Activated T-helper 17 cell treated with anti-CD3 and anti-CD28 coated beads, Interleukin-2, amount 50 U/mL, for 72 hours (primary cell): Measurements from ENCODE around the gene ARFGEF2. TPM values are rescaled to one million over a fixed set of nuclear protein-coding genes. Genes with fewer than 3 reads are reported as not detected.
"Not testable (repeated sequence)": the region's sequence is repeated elsewhere in the genome, so short reads cannot be mapped to it uniquely, and the experiment has no call there.

Experiments
- ATAC-seq: fragments of 150-1000 bp; cut with Tn5 transposase; replicated peaks from 2 replicates; pipeline ENCODE4 v1.10.0; 2021; ENCODE audit warnings: mild to moderate bottlenecking, moderate library complexity
- H3K27ac Mint-ChIP-seq: one replicate; pipeline ENCODE4 v1.8.0; 2022; ENCODE audit warnings: mixed read lengths
- H3K27me3 Mint-ChIP-seq: one replicate; pipeline ENCODE4 v1.8.0; 2022; ENCODE audit warnings: mixed read lengths
- H3K36me3 Mint-ChIP-seq: one replicate; pipeline ENCODE4 v1.8.0; 2022; ENCODE audit warnings: low read depth, mild to moderate bottlenecking, mixed read lengths
- H3K4me1 Mint-ChIP-seq: one replicate; pipeline ENCODE4 v1.8.0; 2022; ENCODE audit warnings: mixed read lengths
- H3K4me3 Mint-ChIP-seq: one replicate; pipeline ENCODE4 v1.8.0; 2022; ENCODE audit warnings: mild to moderate bottlenecking, mixed read lengths
- H3K9me3 Mint-ChIP-seq: one replicate; pipeline ENCODE4 v1.8.0; 2022; ENCODE audit warnings: mixed read lengths
- total RNA-seq, 2 donors: library from RNA; stranded (reverse); gene quantifications; one replicate each; pipeline ENCODE4 v1.2.3, GENCODE V29; 2022

The ARFGEF2 gene
- total RNA-seq, 2 donors from 2014 or later = 22.9 to 32.0 TPM

DNA sequence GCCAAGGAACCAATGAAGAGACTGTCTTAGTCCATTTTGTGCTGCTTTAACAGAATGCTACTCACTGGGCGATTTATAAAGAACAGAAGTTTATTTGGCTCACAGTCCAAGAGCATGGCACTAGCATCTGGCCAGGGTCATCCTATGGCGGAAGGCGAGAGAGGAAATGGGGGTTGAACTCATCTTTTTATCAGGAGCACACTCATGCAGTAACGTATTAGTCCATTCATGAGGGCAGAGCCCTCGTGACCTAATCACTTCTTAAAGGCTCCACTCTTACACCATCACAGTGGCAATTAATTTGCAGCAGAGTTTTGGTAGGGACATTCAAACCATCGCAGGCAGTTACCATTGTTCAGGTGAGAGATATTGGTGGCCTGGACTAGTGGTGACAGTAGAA is 8.5 kb downstream of the ARFGEF2 start:
- Mint-ChIP-seq H3K9me3 (no peaks in the 10 kb centered on the region), H3K27me3 (no peaks in the 10 kb centered on the region), H3K36me3 (no peaks in the 10 kb centered on the region), H3K27ac (no peak overlapping the region), H3K4me3 (no peak overlapping the region), H3K4me1 (peaks cover 15% of the 10 kb centered on the region)
- ATAC-seq = no peak

DNA sequence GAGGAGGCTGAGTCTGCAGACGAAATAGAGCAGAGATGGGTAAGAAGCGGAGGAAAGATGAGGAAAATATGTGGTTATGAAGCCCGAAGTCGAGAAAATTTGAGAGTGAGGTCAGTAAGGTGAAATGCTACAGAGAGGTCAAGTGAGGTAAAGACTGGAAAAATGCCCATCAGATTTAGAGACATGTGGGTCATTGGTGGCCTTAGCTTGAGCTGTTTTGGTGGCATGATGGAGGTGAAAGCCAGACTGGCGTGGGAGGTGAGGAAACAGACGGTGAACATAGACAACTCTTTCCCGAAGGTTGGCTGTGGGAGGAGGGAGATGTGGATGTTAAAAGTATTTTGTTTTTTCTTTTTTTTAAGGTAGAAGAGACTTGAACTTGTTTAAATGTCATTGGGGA is 9.4 kb downstream of the ARFGEF2 start:
- Mint-ChIP-seq H3K27ac (no peak overlapping the region), H3K4me3 (no peak overlapping the region), H3K9me3 (no peaks in the 10 kb centered on the region), H3K4me1 (peaks cover 14% of the 10 kb centered on the region), H3K27me3 (no peaks in the 10 kb centered on the region), H3K36me3 (no peaks in the 10 kb centered on the region)
- no peak for ATAC-seq

DNA sequence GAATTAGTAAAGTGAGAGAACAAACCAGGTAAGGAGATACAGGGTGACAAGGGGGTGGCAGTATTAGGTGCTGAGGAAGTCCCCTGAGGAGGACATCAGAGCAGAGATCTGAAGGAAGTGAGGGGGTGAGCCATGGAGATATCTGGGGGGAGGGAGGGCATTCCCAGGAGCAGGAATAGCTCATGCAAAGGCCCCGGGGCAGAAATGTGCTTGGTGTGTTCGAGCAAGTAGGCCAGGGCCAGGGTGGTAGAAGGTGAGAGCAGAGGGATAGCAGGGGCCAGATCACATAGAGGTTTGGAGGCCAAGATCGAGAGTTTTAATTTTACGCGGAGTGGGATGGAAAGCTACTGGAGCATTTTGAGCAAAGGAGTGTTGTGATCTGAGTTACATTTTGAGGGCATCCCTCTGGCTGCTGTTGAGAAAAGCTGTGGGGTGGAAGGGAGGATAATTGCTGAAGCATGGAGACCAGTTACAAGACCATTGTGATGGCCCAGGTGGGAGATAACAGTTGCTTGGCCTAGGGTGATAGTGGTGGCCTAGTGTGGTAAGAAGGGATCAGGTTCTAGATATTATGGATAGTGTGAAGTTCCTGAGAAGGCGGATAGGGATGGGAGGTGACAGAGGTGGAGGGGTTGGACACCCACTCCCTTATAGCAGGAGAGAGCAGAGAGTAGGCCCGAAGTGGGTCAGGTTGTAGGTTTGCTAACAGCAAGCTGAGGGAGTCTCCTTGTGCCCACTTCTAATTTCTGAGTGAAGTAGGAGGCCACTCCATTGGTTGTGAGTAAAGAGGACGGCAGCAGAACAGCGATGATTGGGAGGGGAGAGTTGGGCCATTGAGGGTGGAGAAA is 10.2 kb downstream of the ARFGEF2 start:
- H3K27ac Mint-ChIP-seq = no peak overlapping the region
- H3K27me3 Mint-ChIP-seq = no peaks in the 10 kb centered on the region
- H3K9me3 Mint-ChIP-seq = no peaks in the 10 kb centered on the region
- ATAC-seq = no peak
- peaks cover 8% of the 10 kb centered on the region for H3K4me1 Mint-ChIP-seq
- H3K36me3 Mint-ChIP-seq = no peaks in the 10 kb centered on the region
- no peak overlapping the region for H3K4me3 Mint-ChIP-seq

DNA sequence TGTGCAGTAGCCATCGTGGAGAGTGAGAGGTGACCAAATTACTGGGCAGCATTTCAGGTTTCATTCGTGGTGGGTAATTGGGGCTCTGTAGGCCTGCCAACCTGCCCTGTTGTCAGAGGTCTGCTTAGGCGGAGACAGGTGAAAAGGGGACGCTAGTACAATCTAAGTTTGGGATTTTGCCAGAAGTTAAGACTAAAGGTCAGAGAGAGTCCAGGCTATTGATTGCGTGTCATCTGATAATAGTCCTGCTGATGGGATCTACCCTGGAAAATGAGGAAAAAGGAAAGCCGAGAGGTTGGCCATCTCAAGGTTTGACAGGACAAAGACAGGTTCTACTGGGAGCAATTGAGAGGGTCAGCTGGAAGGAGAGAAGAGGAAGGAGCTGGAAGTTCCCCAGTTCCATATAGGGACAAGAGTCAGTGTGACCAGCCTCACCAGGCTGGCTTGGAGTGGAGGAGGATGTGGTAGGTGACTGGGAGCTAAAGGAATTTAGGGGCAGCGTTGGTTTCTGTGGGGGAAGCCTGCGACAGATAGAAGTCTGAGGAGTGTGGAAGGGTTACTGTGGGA is 10.9 kb downstream of the ARFGEF2 start:
- no peaks in the 10 kb centered on the region for H3K36me3 Mint-ChIP-seq
- H3K9me3 Mint-ChIP-seq = no peaks in the 10 kb centered on the region
- H3K27me3 Mint-ChIP-seq = no peaks in the 10 kb centered on the region
- ATAC-seq = no peak
- H3K4me3 Mint-ChIP-seq = no peak overlapping the region
- H3K4me1 Mint-ChIP-seq = peaks cover 4% of the 10 kb centered on the region
- no peak overlapping the region for H3K27ac Mint-ChIP-seq

DNA sequence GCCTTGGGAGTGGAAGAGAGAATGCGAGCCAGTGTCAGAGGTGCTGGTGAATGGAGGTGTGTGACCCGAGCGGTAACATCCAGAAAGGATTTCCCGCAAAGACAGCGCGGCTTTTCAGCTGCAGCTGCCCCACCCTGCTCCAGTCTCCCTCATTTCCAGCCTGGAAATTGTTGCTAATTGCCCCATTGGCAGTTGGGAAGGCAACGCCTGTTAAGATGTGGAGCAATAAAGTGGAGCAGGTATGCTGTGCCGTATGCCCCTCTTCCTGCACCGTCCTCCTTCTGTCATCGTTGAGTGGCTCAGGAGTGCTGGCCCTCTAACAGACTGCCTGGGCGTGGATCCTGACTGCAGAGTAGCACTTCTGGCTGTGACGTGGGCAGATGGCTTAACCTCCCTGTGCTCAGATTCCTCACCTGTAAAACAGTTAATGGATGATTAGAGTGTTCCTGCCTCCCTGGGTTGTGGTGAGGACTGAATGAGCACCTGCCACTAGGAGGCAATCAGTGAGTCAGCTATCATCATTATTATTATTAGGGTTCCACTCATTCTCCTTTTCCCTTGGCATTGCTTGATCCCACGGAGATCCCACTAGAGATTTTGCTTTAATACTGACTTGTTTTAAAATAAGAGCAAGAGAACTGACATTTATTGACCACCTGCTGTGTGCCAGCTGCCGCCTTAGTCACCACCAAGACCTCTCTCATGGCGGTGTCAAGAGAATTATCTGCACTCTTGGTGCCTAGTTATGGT is 11.7 kb downstream of the ARFGEF2 start:
- Mint-ChIP-seq H3K27me3 (no peaks in the 10 kb centered on the region), H3K4me3 (no peak overlapping the region), H3K9me3 (no peaks in the 10 kb centered on the region), H3K27ac (no peak overlapping the region), H3K36me3 (no peaks in the 10 kb centered on the region), H3K4me1 (peaks cover 4% of the 10 kb centered on the region)
- no peak for ATAC-seq

DNA sequence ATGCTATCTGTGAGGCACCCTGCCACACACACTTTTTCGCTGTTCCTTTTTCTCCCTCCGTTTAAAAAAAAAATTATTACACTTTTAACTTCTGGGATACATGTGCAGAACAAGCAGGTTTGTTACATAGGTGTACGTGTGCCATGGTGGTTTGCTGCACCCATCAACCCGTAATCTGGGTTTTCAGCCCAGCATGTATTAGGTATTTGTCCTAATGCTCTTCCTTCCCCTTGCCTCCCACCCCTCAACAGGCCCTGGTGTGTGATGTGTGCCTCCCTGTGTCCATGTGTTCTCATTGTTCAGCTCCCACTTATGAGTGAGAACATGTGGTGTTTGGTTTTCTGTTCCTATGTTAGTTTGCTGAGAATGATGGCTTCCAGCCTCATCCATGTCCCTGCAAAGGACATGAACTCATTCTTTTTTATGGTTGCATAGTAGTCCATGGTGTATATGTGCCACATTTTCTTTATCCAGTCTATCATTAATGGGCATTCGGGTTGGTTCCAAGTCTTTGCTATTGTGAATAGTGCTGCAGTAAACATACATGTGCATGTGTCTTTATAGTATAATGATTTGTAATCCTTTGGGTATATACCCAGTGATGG is 12.9 kb downstream of the ARFGEF2 start:
- H3K27me3 Mint-ChIP-seq, H3K4me3 Mint-ChIP-seq, H3K27ac Mint-ChIP-seq, H3K36me3 Mint-ChIP-seq, ATAC-seq, H3K4me1 Mint-ChIP-seq, H3K9me3 Mint-ChIP-seq: not testable (repeated sequence)

DNA sequence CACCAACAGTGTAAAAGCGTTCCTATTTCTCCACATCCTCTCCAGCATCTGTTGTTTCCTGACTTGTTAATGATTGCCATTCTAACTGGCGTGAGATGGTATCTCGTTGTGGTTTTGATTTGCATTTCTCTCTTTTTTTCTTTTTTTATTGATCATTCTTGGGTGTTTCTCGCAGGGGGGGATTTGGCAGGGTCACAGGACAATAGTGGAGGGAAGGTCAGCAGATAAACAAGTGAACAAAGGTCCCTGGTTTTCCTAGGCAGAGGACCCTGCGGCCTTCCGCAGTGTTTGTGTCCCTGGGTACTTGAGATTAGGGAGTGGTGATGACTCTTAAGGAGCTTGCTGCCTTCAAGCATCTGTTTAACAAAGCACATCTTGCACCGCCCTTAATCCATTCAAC is 13.5 kb downstream of the ARFGEF2 start:
- not testable (repeated sequence) for H3K27me3 Mint-ChIP-seq, H3K4me1 Mint-ChIP-seq, H3K36me3 Mint-ChIP-seq, H3K27ac Mint-ChIP-seq, H3K9me3 Mint-ChIP-seq, H3K4me3 Mint-ChIP-seq, ATAC-seq

DNA sequence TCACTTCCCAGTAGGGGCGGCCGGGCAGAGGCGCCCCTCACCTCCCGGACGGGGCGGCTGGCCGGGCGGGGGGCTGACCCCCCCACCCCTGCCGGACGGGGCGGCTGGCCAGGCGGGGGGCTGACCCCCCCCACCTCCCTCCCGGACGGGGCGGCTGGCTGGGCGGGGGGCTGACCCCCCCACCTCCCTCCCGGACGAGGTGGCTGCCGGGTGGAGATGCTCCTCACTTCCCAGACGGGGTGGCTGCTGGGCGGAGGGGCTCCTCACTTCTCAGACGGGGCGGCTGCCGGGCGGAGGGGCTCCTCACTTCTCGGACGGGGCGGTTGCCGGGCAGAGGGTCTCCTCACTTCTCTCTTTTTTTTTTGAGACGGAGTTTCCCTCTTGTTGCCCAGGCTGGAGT is 14.7 kb downstream of the ARFGEF2 start:
- H3K27ac Mint-ChIP-seq, H3K4me3 Mint-ChIP-seq, H3K4me1 Mint-ChIP-seq: not testable (repeated sequence)

DNA sequence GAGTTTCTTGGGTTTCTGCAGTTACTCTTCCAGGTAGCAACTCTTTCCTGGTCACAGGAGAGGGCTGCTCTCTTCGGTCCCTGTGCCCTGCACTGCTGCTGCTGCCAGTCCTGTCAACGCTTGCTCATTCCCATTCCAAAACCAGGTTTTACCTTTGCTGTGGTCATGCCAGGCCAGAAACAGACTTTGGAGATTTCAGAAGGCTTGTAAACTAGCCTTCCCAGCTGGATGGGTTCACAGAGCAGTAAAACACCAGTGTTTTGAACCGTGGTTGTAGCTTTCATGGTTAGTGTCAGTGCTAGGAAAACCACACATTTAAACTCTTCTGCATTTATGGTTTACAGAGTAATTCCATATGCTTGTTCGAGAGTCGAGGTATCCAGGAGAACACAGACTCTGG is 16.2 kb downstream of the ARFGEF2 start:
- peaks cover 23% of the 10 kb centered on the region for H3K36me3 Mint-ChIP-seq
- no peak overlapping the region for H3K27ac Mint-ChIP-seq
- no peaks in the 10 kb centered on the region for H3K9me3 Mint-ChIP-seq
- ATAC-seq = no peak
- H3K4me1 Mint-ChIP-seq = peaks cover 8% of the 10 kb centered on the region
- H3K4me3 Mint-ChIP-seq = no peak overlapping the region
- no peaks in the 10 kb centered on the region for H3K27me3 Mint-ChIP-seq

More for the DNA sequence above, 14.7 kb downstream of the ARFGEF2 start:
- H3K9me3 Mint-ChIP-seq, ATAC-seq, H3K27me3 Mint-ChIP-seq, H3K36me3 Mint-ChIP-seq: not testable (repeated sequence)

DNA sequence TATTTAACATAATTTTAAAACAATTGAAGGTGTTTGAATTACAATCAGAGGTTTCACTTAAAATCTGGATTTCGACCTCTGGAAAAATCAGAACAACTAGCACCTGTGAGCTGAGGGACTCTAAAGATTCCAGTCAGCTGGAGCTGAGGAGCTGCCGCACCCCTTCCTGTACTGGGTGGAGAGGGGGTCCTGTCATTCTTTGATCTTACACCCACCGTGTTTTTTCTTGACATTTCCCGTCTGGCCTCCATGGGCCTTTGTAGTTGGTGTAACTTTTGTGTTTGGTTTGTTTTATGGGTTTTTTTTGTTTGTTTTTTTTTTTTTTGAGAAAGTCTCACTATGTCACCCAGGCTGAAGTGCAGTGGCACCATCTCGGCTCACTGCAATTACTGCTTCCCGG is 17.2 kb downstream of the ARFGEF2 start:
- Mint-ChIP-seq H3K4me1 (peaks cover 8% of the 10 kb centered on the region), H3K9me3 (no peaks in the 10 kb centered on the region)

DNA sequence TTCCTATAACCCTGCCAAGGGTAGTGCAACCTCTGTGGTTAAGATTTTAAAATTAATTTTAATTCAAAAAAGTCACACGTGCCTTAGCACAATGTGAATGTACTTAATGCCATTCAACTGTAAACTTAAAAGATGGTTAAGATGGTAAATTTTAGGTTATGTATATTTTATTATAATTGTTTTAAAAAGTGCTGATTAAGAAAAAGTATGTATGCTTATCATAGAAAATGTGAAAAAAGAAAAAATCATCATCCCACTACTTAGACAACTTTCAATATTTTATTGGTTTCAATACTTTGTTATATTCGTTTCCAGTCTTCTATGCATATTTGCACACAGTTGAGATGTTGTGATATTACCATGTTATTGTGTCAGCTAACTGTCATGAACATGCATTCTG is 18.7 kb downstream of the ARFGEF2 start:
- Mint-ChIP-seq H3K4me1 (peaks cover 3% of the 10 kb centered on the region), H3K4me3 (no peak overlapping the region), H3K9me3 (no peaks in the 10 kb centered on the region), H3K27me3 (no peaks in the 10 kb centered on the region), H3K36me3 (peaks cover 41% of the 10 kb centered on the region), H3K27ac (no peak overlapping the region)
- no peak for ATAC-seq

More for the DNA sequence above, 17.2 kb downstream of the ARFGEF2 start:
- Mint-ChIP-seq H3K36me3 (peaks cover 32% of the 10 kb centered on the region), H3K27me3 (no peaks in the 10 kb centered on the region), H3K27ac (no peak overlapping the region), H3K4me3 (no peak overlapping the region)
- no peak for ATAC-seq

DNA sequence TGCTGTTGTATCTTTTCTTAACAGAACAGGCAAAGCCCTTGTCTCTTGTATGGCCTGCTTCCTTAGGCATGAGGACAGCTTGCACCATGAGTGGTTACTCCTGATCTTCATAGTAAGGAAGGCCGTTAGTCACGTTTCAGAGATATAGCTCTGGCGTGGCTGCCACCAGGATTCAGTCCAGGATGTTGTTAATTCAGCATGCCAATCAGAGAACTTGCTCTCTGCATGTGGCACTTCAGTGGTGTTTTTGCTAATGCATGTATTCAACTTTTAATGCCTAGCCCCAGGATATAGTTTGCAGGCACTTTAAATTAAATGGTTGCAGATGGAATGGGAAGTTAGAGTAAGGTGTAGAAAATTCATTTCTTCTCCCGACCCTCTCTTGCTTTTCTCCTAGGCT is 20.0 kb downstream of the ARFGEF2 start:
- Mint-ChIP-seq H3K9me3 (no peaks in the 10 kb centered on the region), H3K27ac (no peak overlapping the region), H3K4me1 (peaks cover 3% of the 10 kb centered on the region), H3K36me3 (peaks cover 46% of the 10 kb centered on the region), H3K4me3 (no peak overlapping the region), H3K27me3 (no peaks in the 10 kb centered on the region)
- ATAC-seq = no peak

DNA sequence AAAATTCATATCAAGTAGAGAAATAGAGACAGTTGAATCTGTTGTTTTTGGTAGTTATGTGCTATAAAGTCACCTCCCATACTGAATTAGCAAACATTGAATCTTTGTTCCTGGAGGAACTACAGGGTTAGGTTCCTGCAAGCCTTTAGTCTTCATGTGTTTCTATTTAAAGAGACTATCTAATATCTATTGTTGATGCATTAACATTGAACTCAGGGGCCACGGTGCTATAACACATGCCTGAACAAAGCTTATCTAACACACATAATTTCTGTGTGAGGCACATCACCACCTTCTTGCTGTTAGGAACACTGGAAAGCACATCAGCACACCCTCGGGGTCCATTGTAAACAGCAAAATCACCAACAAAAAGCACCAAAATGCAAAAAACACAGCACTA is 21.2 kb downstream of the ARFGEF2 start:
- Mint-ChIP-seq H3K27ac (no peak overlapping the region), H3K4me1 (peaks cover 3% of the 10 kb centered on the region), H3K9me3 (no peaks in the 10 kb centered on the region), H3K27me3 (no peaks in the 10 kb centered on the region), H3K36me3 (peaks cover 46% of the 10 kb centered on the region), H3K4me3 (no peak overlapping the region)
- no peak for ATAC-seq

DNA sequence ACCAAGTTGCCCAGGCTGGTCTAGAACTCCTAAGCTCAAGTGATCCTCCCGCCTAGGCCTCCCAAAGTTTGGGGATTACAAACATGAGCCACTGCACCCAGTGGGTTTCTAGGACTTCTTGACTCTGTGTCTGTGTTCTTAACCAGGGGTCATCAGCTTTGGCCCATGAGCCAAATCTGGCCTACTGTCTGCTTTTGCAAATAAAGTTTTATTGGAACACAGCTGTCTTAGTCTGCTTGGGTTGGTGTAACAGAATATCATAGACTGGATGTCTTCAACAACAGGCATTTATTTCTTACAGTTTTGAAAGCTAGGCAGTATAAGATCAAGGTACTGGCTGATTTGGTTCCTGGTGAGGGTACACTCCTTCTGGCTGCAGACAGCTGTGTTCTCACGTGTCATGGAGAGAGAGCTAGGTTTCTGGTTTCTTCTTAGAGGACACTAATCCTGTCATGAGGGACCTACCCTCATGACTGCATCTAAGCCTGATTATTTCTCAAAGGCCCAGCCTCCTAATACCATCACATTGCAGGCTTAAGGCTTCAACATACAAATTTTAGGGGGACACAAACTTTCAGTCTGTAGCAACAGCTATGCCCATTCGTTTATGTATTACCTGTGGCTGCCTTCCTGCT is 23.3 kb downstream of the ARFGEF2 start:
- H3K27me3 Mint-ChIP-seq = no peaks in the 10 kb centered on the region
- no peak overlapping the region for H3K4me3 Mint-ChIP-seq
- peak overlapping the region; percentile 1 for H3K27ac Mint-ChIP-seq
- peaks cover 63% of the 10 kb centered on the region for H3K36me3 Mint-ChIP-seq
- H3K9me3 Mint-ChIP-seq = no peaks in the 10 kb centered on the region
- ATAC-seq = no peak
- peaks cover under 1% of the 10 kb centered on the region for H3K4me1 Mint-ChIP-seq
